Activated T-helper 1 cell treated with anti-CD3 and anti-CD28 coated beads, Interleukin-12 subunit alpha, Interleukin-12 subunit beta, Interleukin-2, Interleukin-4 antibody, amounts not matched to agents 30 ng/mL and 10 ng/mL and 1 ng/mL, durations not matched to agents 14 hours and 24 hours and 36 hours (primary cell): ENCODE measurements around the gene CCDC8. TPM values are rescaled to one million over a fixed set of nuclear protein-coding genes. Genes with fewer than 3 reads are reported as not detected.
"Not testable (repeated sequence)": the region's sequence is repeated elsewhere in the genome, so short reads cannot be mapped to it uniquely, and the experiment has no call there.

Experiments used
- DNase-seq: peaks from one replicate; pipeline ENCODE4 v3.0.0; 2021; ENCODE audit warnings: low spot score
- H3K27ac Mint-ChIP-seq: one replicate; pipeline ENCODE4 v1.8.0; 2021; ENCODE audit warnings: mild to moderate bottlenecking, mixed read lengths
- H3K27me3 Mint-ChIP-seq: one replicate; pipeline ENCODE4 v1.8.0; 2022; ENCODE audit warnings: mild to moderate bottlenecking, moderate library complexity, mixed read lengths; ENCODE audit not compliant: insufficient read depth
- H3K36me3 Mint-ChIP-seq: one replicate; pipeline ENCODE4 v1.8.0; 2021; ENCODE audit warnings: low read depth, mixed read lengths
- H3K4me1 Mint-ChIP-seq: one replicate; pipeline ENCODE4 v1.8.0; 2021; ENCODE audit warnings: low read depth, mixed read lengths
- H3K4me3 Mint-ChIP-seq: one replicate; pipeline ENCODE4 v1.8.0; 2021; ENCODE audit warnings: mild to moderate bottlenecking, moderate library complexity, mixed read lengths
- H3K9me3 Mint-ChIP-seq: one replicate; pipeline ENCODE4 v1.8.0; 2021; ENCODE audit warnings: mixed read lengths
- intact Hi-C: fragments of 100-400 bp; cut with micrococcal nuclease; formaldehyde crosslinking; loops from one replicate; pipeline ENCODE4 v1.15.1; 2024
- total RNA-seq: library from RNA; stranded (reverse); gene quantifications from 2 replicates; pipeline ENCODE4 v1.2.3, GENCODE V29; 2022

CCDC8 gene
- total RNA-seq, 1 donor from 2014 or later, result not detected

- intact Hi-C loops, result no loop called here
- Mint-ChIP-seq H3K27ac (no peak overlapping the region), H3K36me3 (no peaks in the 10 kb centered on the region), H3K27me3 (peaks cover 6% of the 10 kb centered on the region), H3K4me3 (no peak overlapping the region), H3K4me1 (peaks cover 4% of the 10 kb centered on the region), H3K9me3 (peaks cover 8% of the 10 kb centered on the region)
- no peak for DNase-seq
Measured at GRCh38 chr19:46447006-46447405, 33.6 kb upstream of the CCDC8 start.

- H3K27me3 Mint-ChIP-seq, result peaks cover 3% of the 10 kb centered on the region
- DNase-seq, result no peak
- no peak overlapping the region for H3K27ac Mint-ChIP-seq
- intact Hi-C loops, result no loop called here
- H3K9me3 Mint-ChIP-seq, result peaks cover 8% of the 10 kb centered on the region
- H3K4me3 Mint-ChIP-seq, result no peak overlapping the region
- H3K4me1 Mint-ChIP-seq, result peaks cover 4% of the 10 kb centered on the region
- H3K36me3 Mint-ChIP-seq, result no peaks in the 10 kb centered on the region
Measured at GRCh38 chr19:46446021-46446420, 32.7 kb upstream of the CCDC8 start.

- intact Hi-C loops, result no loop called here
- peaks cover 3% of the 10 kb centered on the region for H3K27me3 Mint-ChIP-seq
- H3K36me3 Mint-ChIP-seq, result no peaks in the 10 kb centered on the region
- DNase-seq, result no peak
- no peak overlapping the region for H3K27ac Mint-ChIP-seq
- no peak overlapping the region for H3K4me3 Mint-ChIP-seq
- peaks cover 4% of the 10 kb centered on the region for H3K4me1 Mint-ChIP-seq
- H3K9me3 Mint-ChIP-seq, result no peaks in the 10 kb centered on the region
Measured at GRCh38 chr19:46442808-46443450, 29.6 kb upstream of the CCDC8 start.

- Mint-ChIP-seq H3K27ac (no peak overlapping the region), H3K36me3 (no peaks in the 10 kb centered on the region), H3K4me1 (peaks cover 4% of the 10 kb centered on the region), H3K9me3 (no peaks in the 10 kb centered on the region), H3K27me3 (peaks cover 3% of the 10 kb centered on the region), H3K4me3 (no peak overlapping the region)
- intact Hi-C loops, result no loop called here
- no peak for DNase-seq
Measured at GRCh38 chr19:46441866-46442265, 28.5 kb upstream of the CCDC8 start.

- H3K36me3 Mint-ChIP-seq, H3K4me3 Mint-ChIP-seq, H3K9me3 Mint-ChIP-seq, H3K27ac Mint-ChIP-seq, H3K4me1 Mint-ChIP-seq, DNase-seq, intact Hi-C loops: not testable (repeated sequence)
- H3K27me3 Mint-ChIP-seq, result peaks cover 15% of the 10 kb centered on the region
Measured at GRCh38 chr19:46435689-46436088, 22.3 kb upstream of the CCDC8 start.

GRCh38 chr19:46435009-46435408 is 21.6 kb upstream of the CCDC8 start:
- Mint-ChIP-seq H3K4me1 (peaks cover under 1% of the 10 kb centered on the region), H3K27ac (no peak overlapping the region), H3K9me3 (no peaks in the 10 kb centered on the region), H3K27me3 (peaks cover 21% of the 10 kb centered on the region), H3K36me3 (no peaks in the 10 kb centered on the region), H3K4me3 (no peak overlapping the region)
- intact Hi-C loops, result no loop called here
- no peak for DNase-seq

- H3K36me3 Mint-ChIP-seq, H3K27ac Mint-ChIP-seq, intact Hi-C loops, DNase-seq, H3K4me3 Mint-ChIP-seq, H3K9me3 Mint-ChIP-seq: not testable (repeated sequence)
- Mint-ChIP-seq H3K4me1 (peaks cover 16% of the 10 kb centered on the region), H3K27me3 (peaks cover 34% of the 10 kb centered on the region)
Measured at GRCh38 chr19:46433470-46433869, 20.1 kb upstream of the CCDC8 start.

- no peak for DNase-seq
- no peak overlapping the region for H3K4me3 Mint-ChIP-seq
- peaks cover 33% of the 10 kb centered on the region for H3K4me1 Mint-ChIP-seq
- no peaks in the 10 kb centered on the region for H3K36me3 Mint-ChIP-seq
- H3K27me3 Mint-ChIP-seq, result peaks cover 46% of the 10 kb centered on the region
- no peaks in the 10 kb centered on the region for H3K9me3 Mint-ChIP-seq
- intact Hi-C loops, result no loop called here
- no peak overlapping the region for H3K27ac Mint-ChIP-seq
Measured at GRCh38 chr19:46431824-46432223, 18.5 kb upstream of the CCDC8 start.

- no peak overlapping the region for H3K4me3 Mint-ChIP-seq
- H3K27ac Mint-ChIP-seq, result no peak overlapping the region
- DNase-seq, result no peak
- peaks cover 62% of the 10 kb centered on the region for H3K27me3 Mint-ChIP-seq
- intact Hi-C loops, result loop anchor here (10.0 kb wide), 1 partner anchor 345 kb away; no protein-coding TSS in a partner anchor
- H3K4me1 Mint-ChIP-seq, result peaks cover 38% of the 10 kb centered on the region
- no peaks in the 10 kb centered on the region for H3K9me3 Mint-ChIP-seq
- no peaks in the 10 kb centered on the region for H3K36me3 Mint-ChIP-seq
Measured at GRCh38 chr19:46429999-46430398, 16.6 kb upstream of the CCDC8 start.

- H3K36me3 Mint-ChIP-seq, result no peaks in the 10 kb centered on the region
- peaks cover 66% of the 10 kb centered on the region for H3K27me3 Mint-ChIP-seq
- H3K4me1 Mint-ChIP-seq, result peaks cover 38% of the 10 kb centered on the region
- H3K4me3 Mint-ChIP-seq, result peak within 1 kb of the TSS; percentile 45
- no peaks in the 10 kb centered on the region for H3K9me3 Mint-ChIP-seq
- intact Hi-C loops, result loop anchor here (10.0 kb wide), 1 partner anchor 344 kb away; no protein-coding TSS in a partner anchor
- peak within 1 kb of the TSS; percentile 35 for H3K27ac Mint-ChIP-seq
- DNase-seq, result peak; percentile 56
Measured at GRCh38 chr19:46428239-46429135, 15.1 kb upstream of the CCDC8 start, which contains the start of gene PNMA8C. PNMA8C (minus strand) TSS chr19:46428936; CDS start chr19:46428359, 577 bp downstream.

GRCh38 chr19:46427518-46428045 is 14.2 kb upstream of the CCDC8 start:
- Mint-ChIP-seq H3K4me1 (peaks cover 38% of the 10 kb centered on the region), H3K27ac (no peak overlapping the region), H3K4me3 (no peak overlapping the region), H3K9me3 (no peaks in the 10 kb centered on the region), H3K27me3 (peaks cover 70% of the 10 kb centered on the region), H3K36me3 (no peaks in the 10 kb centered on the region)
- intact Hi-C loops, result loop anchor here (2.0 to 10.0 kb wide), 2 partner anchors 23 to 343 kb away; no protein-coding TSS in a partner anchor
- no peak for DNase-seq

GRCh38 chr19:46426506-46427162 is 13.3 kb upstream of the CCDC8 start:
- peak overlapping the region; percentile 3 for H3K27ac Mint-ChIP-seq
- H3K27me3 Mint-ChIP-seq, result peaks cover 70% of the 10 kb centered on the region
- intact Hi-C loops, result loop anchor here (2.0 to 10.0 kb wide), 2 partner anchors 22 to 342 kb away; no protein-coding TSS in a partner anchor
- no peaks in the 10 kb centered on the region for H3K36me3 Mint-ChIP-seq
- no peaks in the 10 kb centered on the region for H3K9me3 Mint-ChIP-seq
- H3K4me3 Mint-ChIP-seq, result peak overlapping the region; percentile 9
- peaks cover 38% of the 10 kb centered on the region for H3K4me1 Mint-ChIP-seq
- DNase-seq, result peak; percentile 3
